A673 (cell line): ENCODE results near the gene CBR3.

ENCODE experiments used
- EZH2 ChIP-seq: fragments of 200-600 bp; sonication (generic); IDR thresholded peaks from 2 replicates; pipeline ENCODE4 v1.6.1; 2017; ENCODE audit warnings: borderline replicate concordance, low read depth, mild to moderate bottlenecking, mixed read lengths, antibody characterized with exemption, low read length; ENCODE audit not compliant: poor library complexity, severe bottlenecking
- TF ChIP-seq, protein P1 (sequence below): fragments of 300-800, 200-600 bp; sonication (generic); conservative IDR thresholded peaks from 2 replicates; pipeline ENCODE4 v1.5.1; 2017; ENCODE audit warnings: low read depth, mild to moderate bottlenecking, antibody characterized with exemption, low read length, moderate library complexity, mixed read lengths

DNA sequence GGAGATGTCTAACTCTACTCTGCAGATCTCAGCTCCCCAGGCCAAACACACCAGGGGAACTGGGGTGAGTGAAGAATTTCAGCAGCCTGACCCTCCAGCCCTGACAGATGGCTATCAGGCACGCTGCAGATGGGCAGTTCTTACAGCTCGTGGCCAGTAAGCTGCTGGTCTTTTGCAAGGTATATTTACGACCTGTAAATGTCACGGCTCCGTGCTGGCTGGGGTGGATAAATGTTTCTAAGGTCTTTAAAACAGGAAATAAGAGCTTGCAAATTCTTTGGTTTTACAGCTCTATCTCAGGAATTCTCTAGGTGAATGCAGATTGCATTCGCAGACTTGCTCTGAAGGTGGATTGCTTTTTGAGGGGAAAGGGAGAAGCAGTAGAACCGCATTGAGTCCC, 31.8 kb downstream of the CBR3 start:
- TF ChIP-seq, protein P1, sequence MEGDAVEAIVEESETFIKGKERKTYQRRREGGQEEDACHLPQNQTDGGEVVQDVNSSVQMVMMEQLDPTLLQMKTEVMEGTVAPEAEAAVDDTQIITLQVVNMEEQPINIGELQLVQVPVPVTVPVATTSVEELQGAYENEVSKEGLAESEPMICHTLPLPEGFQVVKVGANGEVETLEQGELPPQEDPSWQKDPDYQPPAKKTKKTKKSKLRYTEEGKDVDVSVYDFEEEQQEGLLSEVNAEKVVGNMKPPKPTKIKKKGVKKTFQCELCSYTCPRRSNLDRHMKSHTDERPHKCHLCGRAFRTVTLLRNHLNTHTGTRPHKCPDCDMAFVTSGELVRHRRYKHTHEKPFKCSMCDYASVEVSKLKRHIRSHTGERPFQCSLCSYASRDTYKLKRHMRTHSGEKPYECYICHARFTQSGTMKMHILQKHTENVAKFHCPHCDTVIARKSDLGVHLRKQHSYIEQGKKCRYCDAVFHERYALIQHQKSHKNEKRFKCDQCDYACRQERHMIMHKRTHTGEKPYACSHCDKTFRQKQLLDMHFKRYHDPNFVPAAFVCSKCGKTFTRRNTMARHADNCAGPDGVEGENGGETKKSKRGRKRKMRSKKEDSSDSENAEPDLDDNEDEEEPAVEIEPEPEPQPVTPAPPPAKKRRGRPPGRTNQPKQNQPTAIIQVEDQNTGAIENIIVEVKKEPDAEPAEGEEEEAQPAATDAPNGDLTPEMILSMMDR = no peak
- TF ChIP-seq EZH2 = no peak
